HAP-1 (cell line): ENCODE measurements around the gene CEND1.
A peak's percentile ranks its signal among the peaks of the same experiment; 100 is the strongest.

Experiments used
- DNase-seq, 2 experiments: peaks; one replicate each; pipeline ENCODE4 v3.0.0-alpha.2; 2016 to 2020; ENCODE audit warnings: low spot score in 2 of 2
- H3K27me3 ChIP-seq: fragments of 250-450 bp; sonication (Bioruptor Pico); 2 replicates; pipeline ENCODE4 v1.5.1; 2020; ENCODE audit warnings: low read depth, mild to moderate bottlenecking, moderate library complexity
- H3K36me3 ChIP-seq: fragments of 250-450 bp; sonication (Bioruptor Pico); replicated peaks from 2 replicates; pipeline ENCODE4 v1.5.1; 2020; ENCODE audit warnings: mild to moderate bottlenecking
- H3K4me1 ChIP-seq: fragments of 250-450 bp; sonication (Bioruptor Pico); 2 replicates; pipeline ENCODE4 v1.5.1; 2020; ENCODE audit warnings: mild to moderate bottlenecking
- H3K4me3 ChIP-seq: fragments of 250-450 bp; sonication (Bioruptor Pico); 2 replicates; pipeline ENCODE4 v1.5.1; 2020; ENCODE audit warnings: mild to moderate bottlenecking, moderate library complexity
- H3K9me3 ChIP-seq: fragments of 250-450 bp; sonication (Bioruptor Pico); 2 replicates; pipeline ENCODE4 v1.5.1; 2020; ENCODE audit warnings: mild to moderate bottlenecking, moderate library complexity
- in situ Hi-C: fragments of 300-500 bp; cut with MboI; formaldehyde crosslinking; loops from 3 replicates; pipeline ENCODE4 v1.14.3; 2020; ENCODE audit warnings: low sequenced_read_pairs, inconsistent platforms, mixed read lengths

CEND1 gene

DNA sequence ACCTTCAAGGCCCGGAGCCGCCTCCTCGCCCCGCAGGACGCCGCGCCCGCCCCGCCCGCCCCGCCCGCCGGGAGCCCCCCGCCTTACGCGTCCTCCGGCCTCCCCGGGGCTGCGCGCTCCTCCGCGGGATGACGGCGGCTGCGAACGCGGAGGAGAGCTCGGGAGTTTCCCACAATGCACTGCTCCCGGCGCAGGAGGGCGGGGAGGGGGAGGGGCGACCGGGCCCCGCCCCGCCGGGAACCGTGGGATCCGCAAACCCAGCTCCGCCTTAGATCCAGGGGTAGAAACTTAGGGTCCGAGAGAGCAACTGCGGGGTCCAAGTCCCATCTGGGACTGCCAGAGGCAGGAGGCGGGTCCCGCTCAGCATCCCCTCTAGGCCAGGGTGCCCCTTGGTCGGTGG lies at the start of gene CEND1:
Gene CEND1 (minus strand): TSS at position 148 of the 400 bp plus-strand sequence. CDS start 1,514 bp downstream, outside the sequence.
- no peaks in the 10 kb centered on the region for H3K9me3 ChIP-seq
- no peaks in the 10 kb centered on the region for H3K4me1 ChIP-seq
- H3K4me3 ChIP-seq, result no peak within 1 kb of the TSS
- in situ Hi-C loops, result no loop called here
- no peaks in the 10 kb centered on the region for H3K27me3 ChIP-seq
- peaks cover 24% of the 10 kb centered on the region for H3K36me3 ChIP-seq
- DNase-seq, result no peak

DNA sequence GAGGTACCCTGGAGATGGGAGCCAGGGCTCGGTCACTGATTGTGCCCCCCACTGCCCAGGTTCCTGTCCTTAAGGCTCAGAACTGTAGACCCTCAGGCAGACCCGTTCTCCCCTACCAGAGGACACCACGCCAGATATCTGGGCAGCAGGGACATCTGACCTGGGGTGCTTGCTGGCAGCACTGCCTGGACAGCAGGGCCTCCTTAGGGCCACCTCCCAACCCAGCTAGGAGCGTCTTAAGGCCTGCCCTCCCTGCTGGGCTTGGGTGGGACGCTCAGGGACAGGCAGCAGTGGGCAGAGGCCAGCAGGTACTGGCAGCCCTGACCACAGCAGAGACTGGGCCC lies 49.4 kb upstream of the CEND1 start:
- H3K9me3 ChIP-seq, result no peaks in the 10 kb centered on the region
- H3K4me1 ChIP-seq, result peaks cover 17% of the 10 kb centered on the region
- DNase-seq, result no peak
- H3K4me3 ChIP-seq, result no peak overlapping the region
- in situ Hi-C loops, result no loop called here
- H3K27me3 ChIP-seq, result no peaks in the 10 kb centered on the region
- peaks cover 66% of the 10 kb centered on the region for H3K36me3 ChIP-seq

DNA sequence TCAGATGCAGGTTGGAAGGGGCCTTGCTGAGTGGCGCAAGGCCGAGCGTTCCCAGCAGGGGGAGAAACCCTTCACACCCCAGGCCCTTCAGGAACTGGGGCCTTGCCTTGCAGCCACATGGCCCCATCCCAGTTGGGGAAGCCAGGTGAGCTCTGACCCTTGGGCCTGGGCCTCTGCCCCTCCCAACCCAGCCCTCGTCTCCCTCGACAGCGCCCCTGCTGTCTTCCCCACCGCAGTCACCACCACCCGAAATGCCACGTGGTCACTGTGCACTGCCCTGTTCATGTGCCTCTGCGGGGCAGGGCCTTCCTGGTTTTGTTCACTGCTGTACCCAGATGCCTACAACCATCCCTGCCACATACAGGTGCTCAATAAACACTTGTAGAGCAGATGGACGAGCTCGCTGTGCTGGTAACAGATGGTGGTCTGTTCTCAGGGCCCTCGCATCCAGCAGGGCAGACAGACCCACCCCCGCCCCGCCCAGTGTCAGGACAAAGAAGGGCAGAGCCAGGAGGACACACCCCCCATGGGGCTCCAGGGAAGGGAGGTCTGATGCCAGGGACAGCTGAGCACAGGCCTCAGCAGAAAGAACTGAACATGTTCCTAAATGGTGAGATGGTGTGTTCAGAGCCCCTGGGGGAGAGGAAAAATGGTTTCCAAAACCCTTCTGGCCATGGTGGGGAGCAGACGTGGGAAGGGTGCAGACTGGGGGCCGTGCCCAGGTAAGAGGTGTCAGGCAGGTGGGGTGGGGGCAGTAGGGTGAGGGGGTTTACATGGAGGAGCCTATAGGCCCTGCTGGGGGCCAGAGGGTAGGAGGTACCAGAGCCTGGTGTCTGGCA lies 48.8 kb upstream of the CEND1 start:
- Histone ChIP-seq H3K4me3 (no peak overlapping the region), H3K36me3 (peaks cover 66% of the 10 kb centered on the region), H3K4me1 (peaks cover 20% of the 10 kb centered on the region), H3K27me3 (no peaks in the 10 kb centered on the region), H3K9me3 (no peaks in the 10 kb centered on the region)
- in situ Hi-C loops, result no loop called here
- DNase-seq, result peak in 1 of 2 experiments; percentile 62

DNA sequence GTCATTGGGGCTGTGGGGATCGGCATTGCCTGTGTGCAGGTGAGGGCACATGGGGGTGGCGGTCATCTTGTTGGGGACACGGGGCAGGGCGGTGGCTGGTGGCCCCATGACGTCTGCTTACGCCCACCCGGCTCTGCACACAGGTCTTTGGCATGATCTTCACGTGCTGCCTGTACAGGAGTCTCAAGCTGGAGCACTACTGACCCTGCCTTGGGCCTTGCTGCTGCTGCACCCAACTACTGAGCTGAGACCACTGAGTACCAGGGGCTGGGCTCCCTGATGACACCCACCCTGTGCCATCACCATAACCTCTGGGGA lies 48.1 kb upstream of the CEND1 start:
- H3K36me3 ChIP-seq, result peaks cover 66% of the 10 kb centered on the region
- no peak for DNase-seq
- H3K4me1 ChIP-seq, result peaks cover 21% of the 10 kb centered on the region
- H3K9me3 ChIP-seq, result no peaks in the 10 kb centered on the region
- H3K27me3 ChIP-seq, result no peaks in the 10 kb centered on the region
- in situ Hi-C loops, result no loop called here
- no peak overlapping the region for H3K4me3 ChIP-seq

DNA sequence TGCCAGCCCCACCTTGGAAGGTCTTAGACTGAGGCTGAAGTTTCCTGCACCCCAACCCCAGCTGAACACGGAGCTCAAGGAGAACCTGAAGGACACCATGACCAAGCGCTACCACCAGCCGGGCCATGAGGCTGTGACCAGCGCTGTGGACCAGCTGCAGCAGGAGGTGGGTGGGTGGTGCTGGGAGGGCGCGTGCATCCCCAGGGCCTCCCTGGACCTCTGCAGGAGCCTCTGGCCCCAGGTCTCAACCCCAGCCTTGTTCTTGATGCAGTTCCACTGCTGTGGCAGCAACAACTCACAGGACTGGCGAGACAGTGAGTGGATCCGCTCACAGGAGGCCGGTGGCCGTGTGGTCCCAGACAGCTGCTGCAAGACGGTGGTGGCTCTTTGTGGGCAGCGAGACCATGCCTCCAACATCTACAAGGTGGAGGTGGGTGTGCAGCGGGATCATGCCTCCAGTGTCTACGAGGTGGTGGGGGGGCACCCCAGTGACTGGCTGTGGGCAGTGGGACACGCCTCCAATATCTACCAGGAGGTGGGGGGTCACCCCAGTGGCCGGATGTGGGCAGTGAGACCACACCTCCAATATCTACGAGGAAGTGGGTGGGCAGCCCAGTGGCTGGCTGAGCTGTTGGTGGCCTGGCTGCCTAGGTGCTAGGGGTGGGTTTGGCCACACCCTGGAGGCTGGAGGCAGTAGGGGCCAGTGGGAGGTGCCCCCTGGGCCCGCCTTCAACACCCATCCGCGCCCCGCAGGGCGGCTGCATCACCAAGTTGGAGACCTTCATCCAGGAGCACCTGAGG lies 47.5 kb upstream of the CEND1 start:
- no peaks in the 10 kb centered on the region for H3K9me3 ChIP-seq
- H3K4me3 ChIP-seq, result no peak overlapping the region
- in situ Hi-C loops, result no loop called here
- DNase-seq, result no peak
- no peaks in the 10 kb centered on the region for H3K27me3 ChIP-seq
- H3K36me3 ChIP-seq, result peaks cover 66% of the 10 kb centered on the region
- peaks cover 21% of the 10 kb centered on the region for H3K4me1 ChIP-seq

DNA sequence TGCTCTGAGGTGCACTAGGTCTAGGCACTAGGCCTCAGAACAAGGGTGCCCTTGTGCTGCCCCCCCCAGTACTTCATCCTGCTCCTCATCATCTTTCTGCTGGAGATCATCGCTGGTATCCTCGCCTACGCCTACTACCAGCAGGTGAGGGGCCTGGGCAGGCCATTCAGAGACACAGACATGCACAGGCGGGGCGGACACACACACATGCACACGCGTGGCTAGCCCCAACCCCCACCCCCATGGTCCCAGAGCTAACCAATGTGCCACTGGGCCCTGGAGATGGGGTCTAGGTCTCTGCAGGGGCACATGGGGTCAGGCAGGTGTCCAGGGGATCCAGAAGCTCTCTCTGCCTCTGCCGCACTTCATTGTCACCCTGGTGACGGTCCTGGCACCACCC lies 46.8 kb upstream of the CEND1 start:
- Histone ChIP-seq H3K36me3 (peaks cover 61% of the 10 kb centered on the region), H3K27me3 (no peaks in the 10 kb centered on the region), H3K4me3 (no peak overlapping the region), H3K9me3 (no peaks in the 10 kb centered on the region), H3K4me1 (peaks cover 27% of the 10 kb centered on the region)
- no peak for DNase-seq
- in situ Hi-C loops, result no loop called here

DNA sequence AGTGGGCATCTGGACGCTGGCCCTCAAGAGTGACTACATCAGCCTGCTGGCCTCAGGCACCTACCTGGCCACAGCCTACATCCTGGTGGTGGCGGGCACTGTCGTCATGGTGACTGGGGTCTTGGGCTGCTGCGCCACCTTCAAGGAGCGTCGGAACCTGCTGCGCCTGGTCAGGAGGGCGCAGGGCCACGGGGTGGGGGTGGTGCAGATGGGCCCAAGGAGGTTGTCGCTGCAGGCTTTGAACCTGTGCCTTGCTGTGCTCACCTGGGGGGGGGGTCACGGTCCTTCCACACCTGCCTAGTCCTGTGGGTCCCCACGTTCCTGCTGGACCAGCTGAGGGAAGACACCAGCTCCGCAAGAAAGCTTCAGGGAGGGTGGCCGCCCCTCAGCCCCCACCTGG lies 46.4 kb upstream of the CEND1 start:
- H3K4me1 ChIP-seq, result peaks cover 29% of the 10 kb centered on the region
- H3K4me3 ChIP-seq, result no peak overlapping the region
- H3K9me3 ChIP-seq, result no peaks in the 10 kb centered on the region
- H3K36me3 ChIP-seq, result peaks cover 58% of the 10 kb centered on the region
- H3K27me3 ChIP-seq, result no peaks in the 10 kb centered on the region
- in situ Hi-C loops, result no loop called here
- no peak for DNase-seq

DNA sequence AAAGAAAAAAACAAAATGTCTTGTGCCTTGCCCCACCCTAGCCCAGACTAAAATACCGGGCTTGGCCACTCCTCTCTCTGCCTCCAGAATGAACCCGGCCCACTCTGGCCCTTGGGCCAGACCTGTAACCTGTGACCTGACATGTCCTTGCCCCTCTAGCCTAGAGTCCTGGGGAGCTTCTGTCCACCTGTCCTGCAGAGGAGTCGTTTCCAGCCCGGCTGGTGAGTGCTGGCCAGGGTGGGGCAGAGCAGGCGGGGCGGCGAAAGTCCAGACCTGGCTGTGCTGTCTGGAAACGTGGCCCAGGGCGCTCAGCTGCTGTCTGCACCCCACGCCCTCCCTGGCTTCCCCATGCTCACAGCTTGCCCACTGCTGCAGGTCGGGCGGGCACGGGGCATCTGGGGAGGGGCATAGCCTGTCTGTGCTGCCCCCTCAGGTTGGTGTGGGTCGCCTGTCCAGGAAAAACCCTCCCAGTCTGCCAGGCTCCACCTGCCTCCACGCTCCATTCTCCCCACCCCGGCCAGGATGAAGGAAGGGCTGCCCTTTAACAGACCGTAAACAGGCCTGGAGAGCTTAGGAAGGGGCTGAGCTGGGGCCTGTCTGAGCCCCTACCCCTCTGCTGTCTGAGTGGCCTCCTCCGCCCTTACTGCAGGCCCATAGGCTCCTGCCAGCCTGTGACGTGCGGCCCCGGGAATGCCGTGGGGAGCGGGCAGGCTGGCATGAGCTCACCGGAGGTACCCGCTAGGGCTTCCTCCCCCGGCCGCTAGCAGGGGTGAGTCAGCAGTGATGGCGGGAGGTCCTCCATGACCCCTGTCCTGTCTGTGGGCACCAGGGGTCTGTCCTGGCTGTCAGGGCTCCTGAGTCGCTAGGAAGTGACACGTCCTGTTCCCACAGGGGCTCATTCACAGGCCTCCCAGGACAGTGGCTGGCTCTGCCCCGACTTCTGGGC lies 44.8 kb upstream of the CEND1 start:
- H3K36me3 ChIP-seq, result peaks cover 42% of the 10 kb centered on the region
- H3K9me3 ChIP-seq, result no peaks in the 10 kb centered on the region
- peaks cover 35% of the 10 kb centered on the region for H3K4me1 ChIP-seq
- no peaks in the 10 kb centered on the region for H3K27me3 ChIP-seq
- H3K4me3 ChIP-seq, result peak overlapping the region; percentile 66
- DNase-seq, result no peak
- in situ Hi-C loops, result no loop called here

DNA sequence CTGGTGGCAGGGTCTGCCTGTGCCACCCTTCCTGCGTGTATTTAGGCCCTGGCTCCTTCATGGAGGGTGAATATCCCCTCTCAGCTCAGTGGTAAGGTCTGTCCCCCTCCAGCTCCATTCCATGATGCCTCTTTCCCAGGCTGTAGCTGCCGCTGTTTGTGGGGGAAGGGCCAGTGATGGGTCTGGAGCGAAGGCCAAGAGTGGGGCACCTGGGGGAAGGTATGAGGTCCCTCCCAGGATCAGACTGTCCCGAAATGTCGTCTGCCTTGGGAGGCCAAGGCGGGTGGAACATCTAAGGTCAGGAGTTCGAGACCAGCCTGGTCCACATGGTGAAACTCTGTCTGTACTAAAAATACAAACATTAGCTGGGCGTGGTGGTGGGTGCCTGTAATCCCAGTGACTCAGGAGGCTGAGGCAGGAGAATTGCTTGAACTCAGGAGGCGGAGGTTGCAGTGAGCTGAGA lies 44.0 kb upstream of the CEND1 start:
- H3K9me3 ChIP-seq, result no peaks in the 10 kb centered on the region
- in situ Hi-C loops, result no loop called here
- no peaks in the 10 kb centered on the region for H3K27me3 ChIP-seq
- peaks cover 35% of the 10 kb centered on the region for H3K4me1 ChIP-seq
- no peak for DNase-seq
- peak overlapping the region; percentile 66 for H3K4me3 ChIP-seq
- H3K36me3 ChIP-seq, result peaks cover 34% of the 10 kb centered on the region

DNA sequence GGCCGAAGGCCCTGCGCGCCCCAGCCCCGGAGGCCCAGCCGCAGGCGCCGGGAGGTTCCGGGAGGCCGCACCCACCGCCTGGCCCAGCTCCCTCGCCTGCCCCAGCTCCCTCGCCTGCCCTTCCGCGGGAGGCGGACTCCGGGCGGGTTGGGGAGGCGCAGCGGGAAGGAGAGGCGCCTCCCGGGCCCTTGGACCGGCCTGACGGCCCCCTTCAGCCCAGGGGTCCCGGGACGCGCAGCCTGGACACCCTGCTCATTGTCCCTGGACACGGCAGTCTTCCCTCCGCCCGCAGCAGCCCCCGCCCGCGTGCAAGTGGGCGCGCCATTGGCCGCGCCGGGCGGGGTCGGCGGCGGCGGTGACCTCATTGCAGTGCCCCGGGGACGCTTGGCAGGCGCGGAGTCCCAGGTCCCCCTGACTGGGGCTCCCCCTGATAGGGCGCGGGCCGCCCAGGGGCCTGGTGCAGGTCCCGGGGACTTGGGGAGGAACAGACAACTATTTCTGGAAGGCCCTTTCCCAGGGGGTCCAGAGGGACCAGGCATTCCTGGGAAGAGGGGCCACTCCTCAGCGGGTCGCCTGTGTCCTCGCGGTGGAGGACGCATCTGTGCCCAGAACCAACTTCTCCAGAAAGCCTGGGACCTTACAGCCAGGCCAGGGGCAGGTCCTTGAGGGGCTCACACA lies 43.4 kb upstream of the CEND1 start:
- peak overlapping the region; percentile 66 for H3K4me3 ChIP-seq
- H3K27me3 ChIP-seq, result no peaks in the 10 kb centered on the region
- peak in 1 of 2 experiments; percentile 67 for DNase-seq
- H3K9me3 ChIP-seq, result no peaks in the 10 kb centered on the region
- H3K4me1 ChIP-seq, result peaks cover 35% of the 10 kb centered on the region
- H3K36me3 ChIP-seq, result peaks cover 29% of the 10 kb centered on the region
- in situ Hi-C loops, result no loop called here

DNA sequence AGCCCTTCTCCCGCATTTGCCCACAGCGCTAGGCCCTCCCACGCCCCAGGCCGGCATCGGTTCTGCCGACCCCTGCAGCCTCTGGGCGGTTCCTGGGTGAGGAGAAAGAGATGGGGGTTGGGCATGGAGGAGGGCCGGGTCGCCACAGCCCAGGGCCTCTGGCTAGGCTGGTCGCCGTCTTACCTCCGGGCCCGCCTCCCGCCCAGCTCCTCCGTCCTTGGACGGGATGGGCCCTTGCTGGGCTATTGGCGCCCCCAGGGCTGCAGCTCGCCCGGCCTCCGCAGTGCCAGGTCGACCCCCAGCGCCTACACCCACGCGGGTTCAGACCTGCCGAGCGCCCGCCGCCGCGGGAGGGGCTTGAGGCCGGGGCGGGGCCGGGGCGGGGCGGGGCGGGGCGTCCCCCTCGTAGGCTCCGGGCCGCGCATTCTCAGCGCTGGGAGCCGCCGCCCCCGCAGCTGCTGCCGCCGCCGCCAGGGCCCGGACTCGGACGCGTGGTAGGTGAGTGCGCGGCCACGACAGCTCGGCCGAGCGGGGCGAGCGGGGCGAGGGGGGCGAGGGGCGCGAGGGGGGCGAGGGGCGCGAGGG lies 42.7 kb upstream of the CEND1 start, which contains the start of gene CD151:
Gene CD151 (plus strand): TSS at position 424 of the 585 bp plus-strand sequence. CDS start 3,118 bp downstream, outside the sequence.
- H3K36me3 ChIP-seq, result peaks cover 24% of the 10 kb centered on the region
- H3K9me3 ChIP-seq, result no peaks in the 10 kb centered on the region
- H3K4me1 ChIP-seq, result peaks cover 40% of the 10 kb centered on the region
- in situ Hi-C loops, result no loop called here
- peak within 1 kb of the TSS; percentile 66 for H3K4me3 ChIP-seq
- H3K27me3 ChIP-seq, result no peaks in the 10 kb centered on the region
- peak; percentile 77 to 83 for DNase-seq

DNA sequence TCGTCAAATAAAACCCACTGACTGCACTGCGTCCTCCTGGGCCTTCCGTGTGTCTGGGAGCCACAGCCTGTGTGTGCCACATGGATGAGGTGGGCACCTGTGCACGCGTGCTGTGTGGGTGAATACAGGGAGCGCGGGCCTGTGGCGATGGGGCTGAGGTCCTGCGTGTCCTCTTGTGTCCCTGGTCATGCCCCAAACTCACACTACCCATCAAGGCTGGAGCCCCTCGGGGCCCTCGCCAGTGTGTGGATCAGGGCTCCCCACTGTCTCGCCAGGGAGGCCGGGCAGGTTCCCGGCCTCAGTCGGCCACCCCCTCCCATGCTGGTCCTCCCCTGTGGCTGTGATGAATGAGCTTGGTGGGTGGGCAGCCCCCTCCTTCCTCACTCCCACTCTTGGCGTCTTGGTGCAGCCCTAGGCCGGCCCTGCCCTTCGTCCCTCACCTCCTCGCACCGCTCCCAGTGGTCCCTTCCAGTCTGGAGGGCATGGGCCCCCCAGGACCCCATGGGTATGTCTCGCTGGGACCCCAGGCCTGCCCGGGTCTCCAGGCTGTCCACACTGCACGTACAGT lies 42.2 kb upstream of the CEND1 start:
- peaks cover 44% of the 10 kb centered on the region for H3K4me1 ChIP-seq
- peaks cover 18% of the 10 kb centered on the region for H3K36me3 ChIP-seq
- DNase-seq, result no peak
- peak overlapping the region; percentile 47 for H3K4me3 ChIP-seq
- in situ Hi-C loops, result no loop called here
- H3K27me3 ChIP-seq, result no peaks in the 10 kb centered on the region
- H3K9me3 ChIP-seq, result no peaks in the 10 kb centered on the region
